ENCODE measurements around the gene DUOXA2.

Gene DUOXA2

GRCh38 chr15:45128971-45129639, 15.0 kb downstream of the DUOXA2 start:
- Histone ChIP-seq H3K9ac (ENCODE audit: insufficient read length) (no peak overlapping the region), H3K27ac (no peak overlapping the region), H3K4me3 (no peak overlapping the region), H3K36me3 (ENCODE audit: insufficient read depth, low read length) (no peaks in the 10 kb centered on the region), H3K9me3 (ENCODE audit: low read depth, low read length) (no peaks in the 10 kb centered on the region)
- no peak for DNase-seq (ENCODE audit: low read depth, low spot score)
- TF ChIP-seq FOXP2 (optimal IDR thresholded peaks at IDR 0.05; ENCODE audit: control extremely low read depth, extremely low read length, insufficient read depth) = no peak
- no peak for TF ChIP-seq EZH2 (IDR thresholded peaks at IDR 0.05)
- TF ChIP-seq POLR2AphosphoS5 (IDR thresholded peaks at IDR 0.05; ENCODE audit: borderline replicate concordance, low read depth, low read length) = no peak

GRCh38 chr15:45129651-45130129, 15.6 kb downstream of the DUOXA2 start, which contains the start of the genes DUOX1 and DUOXA1:
Gene DUOX1, plus strand, starts transcription at chr15:45129994. Its CDS starts 1,973 bp downstream, at chr15:45131967.
Gene DUOXA1, minus strand, starts transcription at chr15:45129879. Its CDS starts 6,865 bp downstream, at chr15:45123014.
- Histone ChIP-seq H3K9ac (ENCODE audit: insufficient read length) (no peak within 1 kb of the TSS), H3K27ac (no peak within 1 kb of the TSS), H3K9me3 (ENCODE audit: low read depth, low read length) (no peaks in the 10 kb centered on the region), H3K36me3 (ENCODE audit: insufficient read depth, low read length) (no peaks in the 10 kb centered on the region), H3K4me3 (no peak within 1 kb of the TSS)
- TF ChIP-seq FOXP2 (optimal IDR thresholded peaks at IDR 0.05; ENCODE audit: control extremely low read depth, extremely low read length, insufficient read depth) (no peak), EZH2 (IDR thresholded peaks at IDR 0.05) (no peak), POLR2AphosphoS5 (IDR thresholded peaks at IDR 0.05; ENCODE audit: borderline replicate concordance, low read depth, low read length) (no peak)
- DNase-seq (ENCODE audit: low read depth, low spot score) = no peak

GRCh38 chr15:45130291-45131000, 16.3 kb downstream of the DUOXA2 start:
- Histone ChIP-seq H3K4me3 (no peak overlapping the region), H3K9me3 (ENCODE audit: low read depth, low read length) (no peaks in the 10 kb centered on the region), H3K9ac (ENCODE audit: insufficient read length) (no peak overlapping the region), H3K27ac (no peak overlapping the region), H3K36me3 (ENCODE audit: insufficient read depth, low read length) (no peaks in the 10 kb centered on the region)
- TF ChIP-seq POLR2AphosphoS5 (IDR thresholded peaks at IDR 0.05; ENCODE audit: borderline replicate concordance, low read depth, low read length) (no peak), FOXP2 (optimal IDR thresholded peaks at IDR 0.05; ENCODE audit: control extremely low read depth, extremely low read length, insufficient read depth) (no peak), EZH2 (IDR thresholded peaks at IDR 0.05) (no peak)
- DNase-seq (ENCODE audit: low read depth, low spot score) = no peak

GRCh38 chr15:45131510-45131909, 17.4 kb downstream of the DUOXA2 start:
- H3K4me3 ChIP-seq = no peak overlapping the region
- H3K9ac ChIP-seq (ENCODE audit: insufficient read length) = no peak overlapping the region
- H3K36me3 ChIP-seq (ENCODE audit: insufficient read depth, low read length) = no peaks in the 10 kb centered on the region
- no peaks in the 10 kb centered on the region for H3K9me3 ChIP-seq (ENCODE audit: low read depth, low read length)
- no peak overlapping the region for H3K27ac ChIP-seq
- TF ChIP-seq FOXP2 (optimal IDR thresholded peaks at IDR 0.05; ENCODE audit: control extremely low read depth, extremely low read length, insufficient read depth) (no peak), POLR2AphosphoS5 (IDR thresholded peaks at IDR 0.05; ENCODE audit: borderline replicate concordance, low read depth, low read length) (no peak), EZH2 (IDR thresholded peaks at IDR 0.05) (no peak)
- no peak for DNase-seq (ENCODE audit: low read depth, low spot score)

- H3K9ac ChIP-seq (ENCODE audit: insufficient read length) = no peak overlapping the region
- no peaks in the 10 kb centered on the region for H3K36me3 ChIP-seq (ENCODE audit: insufficient read depth, low read length)
- no peak for DNase-seq (ENCODE audit: low read depth, low spot score)
- no peak overlapping the region for H3K4me3 ChIP-seq
- no peaks in the 10 kb centered on the region for H3K9me3 ChIP-seq (ENCODE audit: low read depth, low read length)
- no peak overlapping the region for H3K27ac ChIP-seq
- no peak for TF ChIP-seq EZH2 (IDR thresholded peaks at IDR 0.05)
- no peak for TF ChIP-seq POLR2AphosphoS5 (IDR thresholded peaks at IDR 0.05; ENCODE audit: borderline replicate concordance, low read depth, low read length)
- no peak for TF ChIP-seq FOXP2 (optimal IDR thresholded peaks at IDR 0.05; ENCODE audit: control extremely low read depth, extremely low read length, insufficient read depth)
These were observed 18.9 kb downstream of the DUOXA2 start for GRCh38 chr15:45132844-45133560.

- H3K9me3 ChIP-seq (ENCODE audit: low read depth, low read length) = no peaks in the 10 kb centered on the region
- no peak overlapping the region for H3K27ac ChIP-seq
- no peak for DNase-seq (ENCODE audit: low read depth, low spot score)
- TF ChIP-seq FOXP2 (optimal IDR thresholded peaks at IDR 0.05; ENCODE audit: control extremely low read depth, extremely low read length, insufficient read depth) (no peak), EZH2 (IDR thresholded peaks at IDR 0.05) (no peak), POLR2AphosphoS5 (IDR thresholded peaks at IDR 0.05; ENCODE audit: borderline replicate concordance, low read depth, low read length) (no peak)
- H3K9ac ChIP-seq (ENCODE audit: insufficient read length) = no peak overlapping the region
- no peak overlapping the region for H3K4me3 ChIP-seq
- no peaks in the 10 kb centered on the region for H3K36me3 ChIP-seq (ENCODE audit: insufficient read depth, low read length)
These were observed 19.4 kb downstream of the DUOXA2 start for GRCh38 chr15:45133561-45133920.

- Histone ChIP-seq H3K36me3 (ENCODE audit: insufficient read depth, low read length) (no peaks in the 10 kb centered on the region), H3K9me3 (ENCODE audit: low read depth, low read length) (no peaks in the 10 kb centered on the region), H3K27ac (no peak overlapping the region), H3K9ac (ENCODE audit: insufficient read length) (no peak overlapping the region), H3K4me3 (no peak overlapping the region)
- no peak for TF ChIP-seq POLR2AphosphoS5 (IDR thresholded peaks at IDR 0.05; ENCODE audit: borderline replicate concordance, low read depth, low read length)
- no peak for TF ChIP-seq FOXP2 (optimal IDR thresholded peaks at IDR 0.05; ENCODE audit: control extremely low read depth, extremely low read length, insufficient read depth)
- TF ChIP-seq EZH2 (IDR thresholded peaks at IDR 0.05) = no peak
- no peak for DNase-seq (ENCODE audit: low read depth, low spot score)
These were observed 19.9 kb downstream of the DUOXA2 start for GRCh38 chr15:45134046-45134445.
